Activated CD4-positive, alpha-beta T cell treated with anti-CD3 and anti-CD28 coated beads, Interleukin-2, Interleukin-4, amounts not matched to agents 100 ng/mL and 50 ng/mL, durations not matched to agents 16 hours and 8 hours (primary cell): Measurements from ENCODE around the gene MOB4.
A peak's percentile ranks its signal among the peaks of the same experiment; 100 is the strongest.
"Not testable (repeated sequence)": the region's sequence is repeated elsewhere in the genome, so short reads cannot be mapped to it uniquely, and the experiment has no call there.

Experiments
- DNase-seq: peaks from one replicate; pipeline ENCODE4 v3.0.0-alpha.2; 2020; ENCODE audit warnings: low spot score

Gene MOB4

GRCh38 chr2:197515739-197516392 lies at the start of gene MOB4:
Gene MOB4 (plus strand): TSS chr2:197516066. CDS start chr2:197516087, 21 bp downstream.
- DNase-seq, result peak; percentile 94

- DNase-seq, result no peak
Observed at GRCh38 chr2:197472166-197472565, 43.7 kb upstream of the MOB4 start.

GRCh38 chr2:197477797-197478196 lies 38.1 kb upstream of the MOB4 start:
- DNase-seq, result no peak

GRCh38 chr2:197480165-197481036 lies 35.5 kb upstream of the MOB4 start:
- no peak for DNase-seq

- DNase-seq, result not testable (repeated sequence)
Observed at GRCh38 chr2:197484248-197484647, 31.6 kb upstream of the MOB4 start.

- DNase-seq, result no peak
Observed at GRCh38 chr2:197486175-197486574, 29.7 kb upstream of the MOB4 start.

- DNase-seq, result no peak
Observed at GRCh38 chr2:197487385-197487784, 28.5 kb upstream of the MOB4 start.

GRCh38 chr2:197495433-197496134 lies 20.3 kb upstream of the MOB4 start:
- DNase-seq, result no peak

- no peak for DNase-seq
Observed at GRCh38 chr2:197496695-197497094, 19.2 kb upstream of the MOB4 start.

- DNase-seq, result no peak
Observed at GRCh38 chr2:197497326-197497725, 18.5 kb upstream of the MOB4 start.

GRCh38 chr2:197498235-197498936 lies 17.5 kb upstream of the MOB4 start:
- DNase-seq, result no peak

- DNase-seq, result peak; percentile 56
Observed at GRCh38 chr2:197498937-197499593, 16.8 kb upstream of the MOB4 start.

- peak; percentile 99 for DNase-seq
Observed at GRCh38 chr2:197499594-197500502, 16.0 kb upstream of the MOB4 start, which contains the start of the genes HSPD1 and HSPE1. Gene HSPD1 (minus strand): TSS chr2:197499840. CDS start chr2:197498848, 992 bp downstream. Gene HSPE1 (plus strand): TSS chr2:197500379. CDS start chr2:197500437, 58 bp downstream.

GRCh38 chr2:197500503-197501131 lies 15.2 kb upstream of the MOB4 start:
- DNase-seq, result no peak

GRCh38 chr2:197502201-197502600 lies 13.7 kb upstream of the MOB4 start:
- no peak for DNase-seq

GRCh38 chr2:197502685-197503084 lies 13.2 kb upstream of the MOB4 start:
- DNase-seq, result no peak

- DNase-seq, result no peak
Observed at GRCh38 chr2:197504000-197504399, 11.9 kb upstream of the MOB4 start.

GRCh38 chr2:197504512-197504911 lies 11.4 kb upstream of the MOB4 start:
- no peak for DNase-seq

GRCh38 chr2:197506658-197507057 lies 9.2 kb upstream of the MOB4 start:
- DNase-seq, result no peak

- no peak for DNase-seq
Observed at GRCh38 chr2:197513915-197514314, 2.0 kb upstream of the MOB4 start.
